Loucy (cell line): ENCODE data around the gene PRR13.

Experiments
- H2AFZ ChIP-seq: fragments of 200-600 bp; sonication (generic); 2 replicates; pipeline ENCODE4 v1.6.0; 2016; ENCODE audit warnings: antibody characterized with exemption, mild to moderate bottlenecking, low read length, moderate library complexity
- H3F3A ChIP-seq: fragments of 200-600 bp; 2 replicates; pipeline ENCODE4 v1.6.0; 2016; ENCODE audit warnings: antibody characterized with exemption, low read depth, mild to moderate bottlenecking
- H3K27me3 ChIP-seq: fragments of 200-600 bp; sonication (generic); 2 replicates; pipeline ENCODE4 v1.6.1; 2014; ENCODE audit warnings: low read length, mild to moderate bottlenecking; ENCODE audit not compliant: insufficient read depth, poor library complexity, severe bottlenecking
- H3K36me3 ChIP-seq: fragments of 200-600 bp; sonication (generic); 2 replicates; pipeline ENCODE4 v1.6.1; 2016; ENCODE audit warnings: low read length; ENCODE audit not compliant: insufficient read depth
- H3K4me1 ChIP-seq: fragments of 200-600 bp; sonication (generic); 2 replicates; pipeline ENCODE4 v1.5.1; 2014; ENCODE audit warnings: low read length, mild to moderate bottlenecking; ENCODE audit not compliant: insufficient read depth, poor library complexity, severe bottlenecking
- H3K4me2 ChIP-seq: fragments of 200-600 bp; sonication (generic); 2 replicates; pipeline ENCODE4 v1.6.0; 2014; ENCODE audit warnings: antibody characterized with exemption, low read length, low read depth, mild to moderate bottlenecking; ENCODE audit not compliant: poor library complexity, severe bottlenecking
- H3K4me3 ChIP-seq: fragments of 200-600 bp; sonication (generic); 2 replicates; pipeline ENCODE4 v1.5.1; 2014; ENCODE audit warnings: low read length, mild to moderate bottlenecking, mixed read lengths; ENCODE audit not compliant: poor library complexity, severe bottlenecking
- H3K79me2 ChIP-seq: fragments of 200-600 bp; sonication (generic); 2 replicates; pipeline ENCODE4 v1.6.1; 2014; ENCODE audit warnings: low read length; ENCODE audit not compliant: insufficient read depth
- H3K9ac ChIP-seq: fragments of 200-600 bp; sonication (generic); 2 replicates; pipeline ENCODE4 v1.6.0; 2014; ENCODE audit warnings: mild to moderate bottlenecking, low read depth, low read length, moderate library complexity; ENCODE audit not compliant: poor library complexity, severe bottlenecking
- H3K9me2 ChIP-seq: fragments of 200-600 bp; sonication (generic); replicated peaks from 2 replicates; pipeline ENCODE4 v1.6.1; 2016; ENCODE audit warnings: low read depth, low read length, mixed read lengths
- H3K9me3 ChIP-seq: fragments of 200-600 bp; sonication (generic); 2 replicates; pipeline ENCODE4 v1.6.1; 2014; ENCODE audit warnings: mild to moderate bottlenecking, antibody characterized with exemption, low read length, low read depth; ENCODE audit not compliant: insufficient read depth
- H4K20me1 ChIP-seq: fragments of 200-600 bp; sonication (generic); 2 replicates; pipeline ENCODE4 v1.6.0; 2014; ENCODE audit warnings: antibody characterized with exemption, low read length, mild to moderate bottlenecking; ENCODE audit not compliant: insufficient read depth, poor library complexity, severe bottlenecking
- CTCF ChIP-seq: fragments of 200-600 bp; sonication (generic); conservative IDR thresholded peaks from 2 replicates; pipeline ENCODE4 v1.5.1; 2014; ENCODE audit warnings: mild to moderate bottlenecking, antibody characterized with exemption, low read length
- EZH2phosphoT487 ChIP-seq: fragments of 200-600 bp; IDR thresholded peaks from 2 replicates; pipeline ENCODE4 v1.6.1; 2018; ENCODE audit warnings: antibody characterized with exemption, mild to moderate bottlenecking, moderate library complexity, borderline replicate concordance

PRR13 gene

GRCh38 chr12:53468282-53468681 is 26.7 kb downstream of the PRR13 start:
- Histone ChIP-seq H3K9me2 (no peaks in the 10 kb centered on the region), H3K79me2 (peaks cover 84% of the 10 kb centered on the region), H3K4me1 (peaks cover 9% of the 10 kb centered on the region), H4K20me1 (peaks cover 86% of the 10 kb centered on the region), H3K9ac (no peak overlapping the region), H2AFZ (no peak overlapping the region), H3K4me3 (no peak overlapping the region), H3K9me3 (no peaks in the 10 kb centered on the region), H3F3A (peaks cover 3% of the 10 kb centered on the region), H3K36me3 (peaks cover 99% of the 10 kb centered on the region), H3K27me3 (no peaks in the 10 kb centered on the region), H3K4me2 (no peak overlapping the region)
- TF ChIP-seq CTCF (no peak), EZH2phosphoT487 (no peak)

GRCh38 chr12:53472056-53472582 is 30.6 kb downstream of the PRR13 start:
- H3K9ac ChIP-seq: no peak overlapping the region
- H2AFZ ChIP-seq: no peak overlapping the region
- no peaks in the 10 kb centered on the region for H3K9me2 ChIP-seq
- no peaks in the 10 kb centered on the region for H3K4me1 ChIP-seq
- H3K4me2 ChIP-seq: no peak overlapping the region
- H3K27me3 ChIP-seq: no peaks in the 10 kb centered on the region
- H3K79me2 ChIP-seq: peaks cover 83% of the 10 kb centered on the region
- no peaks in the 10 kb centered on the region for H3K9me3 ChIP-seq
- H3K4me3 ChIP-seq: no peak overlapping the region
- TF ChIP-seq CTCF (no peak), EZH2phosphoT487 (no peak)
- H4K20me1 ChIP-seq: peaks cover 86% of the 10 kb centered on the region
- H3F3A ChIP-seq: no peaks in the 10 kb centered on the region; the same call in 1 of the 2 replicates
- peaks cover 99% of the 10 kb centered on the region for H3K36me3 ChIP-seq

- H3F3A ChIP-seq: no peaks in the 10 kb centered on the region
- H3K79me2 ChIP-seq: peaks cover 75% of the 10 kb centered on the region
- no peak overlapping the region for H3K4me2 ChIP-seq
- H3K4me1 ChIP-seq: no peaks in the 10 kb centered on the region
- H3K9me3 ChIP-seq: no peaks in the 10 kb centered on the region
- H3K4me3 ChIP-seq: no peak overlapping the region
- peak overlapping the region; percentile 7 for H3K9ac ChIP-seq
- H2AFZ ChIP-seq: no peak overlapping the region
- no peak for TF ChIP-seq EZH2phosphoT487
- TF ChIP-seq CTCF: no peak
- H3K27me3 ChIP-seq: no peaks in the 10 kb centered on the region
- no peaks in the 10 kb centered on the region for H3K9me2 ChIP-seq
- H4K20me1 ChIP-seq: peaks cover 89% of the 10 kb centered on the region
- H3K36me3 ChIP-seq: peaks cover 96% of the 10 kb centered on the region
Measured at GRCh38 chr12:53474077-53474476, 32.5 kb downstream of the PRR13 start.
